K562 (cell line): ENCODE data around the gene ZSWIM8. TPM values are rescaled to one million over a fixed set of nuclear protein-coding genes. Genes with fewer than 3 reads are reported as not detected.

Source experiments
- ATAC-seq: fragments of 200-7000 bp; cut with Tn5 transposase; 3 replicates; pipeline ENCODE4 v1.9.1; 2020; ENCODE audit warnings: moderate library complexity
- BruUV-seq: library from RNA; stranded (reverse); fragments of 400-500 nt; replicated peaks from 2 replicates; lab custom pipeline; 2021; lab: Mats Ljungman, UMichigan
- CTCF ChIA-PET: fragments of 300-600 bp; formaldehyde crosslinking; extraction: SDS; loops from one replicate; lab custom pipeline; 2021; ENCODE audit warnings: low intra/inter-chr PET ratio; lab: Yijun Ruan, JAX
- POLR2A ChIA-PET: fragments of 300-600, 350-650 bp; sonication (Branson Sonifier 250); formaldehyde crosslinking; extraction: SDS; loops from one replicate; lab custom pipeline; 2021; ENCODE audit warnings: antibody characterized with exemption, inconsistent platforms; lab: Yijun Ruan, JAX
- DNase-seq, 4 experiments: peaks; one replicate each; pipeline versions ENCODE4 v3.0.0 to v3.0.0-alpha.2; 2011 to 2018; ENCODE audit warnings: low spot score in 3 of 4, mixed read lengths in 3 of 4; ENCODE audit errors: extremely low read depth in 1 of 4
- FAIRE-seq: peaks from 2 replicates; lab custom pipeline; 2011; peaks lifted over from hg19 to GRCh38; lab: Jason Lieb, UNC
- H2AFZ ChIP-seq: 2 replicates; pipeline ENCODE4 v1.6.0; 2011; ENCODE audit warnings: low read depth, low read length, control low read depth, inconsistent platforms
- H3K27ac ChIP-seq: fragments of 200-600 bp; 3 replicates; pipeline ENCODE4 v1.8.0; 2011; ENCODE audit warnings: low read depth, mild to moderate bottlenecking, control low read depth, inconsistent platforms, low read length, moderate library complexity, mixed read lengths; ENCODE audit errors: extremely low read depth
- H3K27me3 ChIP-seq, 2 experiments: fragments of 300-600 bp in 1 of 2; 2 replicates in 1 of 2; 3 replicates in 1 of 2; pipeline versions ENCODE4 v1.6.0 to v1.8.0; 2011; ENCODE audit warnings: inconsistent platforms in 2 of 2, low read length in 2 of 2, mild to moderate bottlenecking in 1 of 2, mixed read lengths in 1 of 2, moderate library complexity in 1 of 2; ENCODE audit not compliant: control insufficient read depth in 2 of 2, insufficient read depth in 2 of 2
- H3K36me3 ChIP-seq: fragments of 300-600 bp; 3 replicates; pipeline ENCODE4 v1.8.0; 2011; ENCODE audit warnings: mild to moderate bottlenecking, low read length, inconsistent platforms; ENCODE audit not compliant: control insufficient read depth, insufficient read depth
- H3K4me1 ChIP-seq, 2 experiments: fragments of 200-600 bp in 1 of 2; replicated peaks in 1 of 2; 2 replicates in 1 of 2; 3 replicates in 1 of 2; pipeline versions ENCODE4 v1.5.1 to v1.8.0; 2011; ENCODE audit warnings: inconsistent platforms in 2 of 2, low read length in 2 of 2, mild to moderate bottlenecking in 1 of 2, mixed read lengths in 1 of 2, moderate library complexity in 1 of 2; ENCODE audit not compliant: control insufficient read depth in 2 of 2, insufficient read depth in 2 of 2
- H3K4me2 ChIP-seq: 2 replicates; pipeline ENCODE4 v1.6.1; 2011; ENCODE audit warnings: low read length, control low read depth, inconsistent platforms, mixed read lengths; ENCODE audit not compliant: insufficient read depth
- H3K4me3 ChIP-seq: fragments of 200-600 bp; sonication (generic), shearing (Covaris generic); 2 replicates; pipeline ENCODE4 v1.5.1; 2016; ENCODE audit warnings: control low read depth, inconsistent platforms
- H3K79me2 ChIP-seq: fragments of 200-600 bp; 3 replicates; pipeline ENCODE4 v1.8.0; 2011; ENCODE audit warnings: low read length, inconsistent platforms; ENCODE audit not compliant: control insufficient read depth, insufficient read depth
- H3K9ac ChIP-seq, 2 experiments: 2 replicates each; pipeline versions ENCODE4 v1.6.0 to v1.6.1; 2011; ENCODE audit warnings: low read depth in 2 of 2, low read length in 2 of 2, control low read depth in 1 of 2, inconsistent platforms in 1 of 2, mild to moderate bottlenecking in 1 of 2, mixed read lengths in 1 of 2; ENCODE audit not compliant: insufficient read depth in 1 of 2
- H3K9me1 ChIP-seq: one replicate; pipeline ENCODE4 v1.6.0; 2011; ENCODE audit warnings: inconsistent platforms, mild to moderate bottlenecking, low read length, moderate library complexity; ENCODE audit not compliant: control insufficient read depth, insufficient read depth
- H3K9me3 ChIP-seq: replicated peaks from 2 replicates; pipeline ENCODE4 v1.5.1; 2011; ENCODE audit warnings: low read depth, low read length, inconsistent platforms; ENCODE audit not compliant: control insufficient read depth, insufficient read depth
- H4K20me1 ChIP-seq: replicated peaks from 2 replicates; pipeline ENCODE4 v1.6.1; 2011; ENCODE audit warnings: low read length, inconsistent platforms, mixed read lengths; ENCODE audit not compliant: control insufficient read depth, insufficient read depth
- MCM2 ChIP-seq: fragments of 450-650 bp; IDR thresholded peaks from 2 replicates; pipeline ENCODE4 v1.6.1; 2017; ENCODE audit warnings: low read depth, mild to moderate bottlenecking
- NCOA6 ChIP-seq: fragments of 450-650 bp; IDR thresholded peaks from 2 replicates; pipeline ENCODE4 v1.6.1; 2017; ENCODE audit warnings: mild to moderate bottlenecking
- NCOR1 ChIP-seq: fragments of 450-650 bp; IDR thresholded peaks from 2 replicates; pipeline ENCODE4 v1.6.1; 2016; ENCODE audit warnings: mild to moderate bottlenecking, moderate library complexity
- OTX1 ChIP-seq: fragments of 450-650 bp; formaldehyde crosslinking; IDR thresholded peaks from 2 replicates; pipeline ENCODE4 v1.4.0; 2022; ENCODE audit warnings: mild to moderate bottlenecking
- RBM22 ChIP-seq: fragments of 200-400 bp; formaldehyde crosslinking; IDR thresholded peaks from 2 replicates; pipeline ENCODE4 v1.6.1; 2018; ENCODE audit warnings: low read length, low read depth; ENCODE audit not compliant: poor library complexity, severe bottlenecking
- TCF15 ChIP-seq: fragments of 250-450 bp; sonication (Bioruptor Pico); IDR thresholded peaks from 2 replicates; pipeline ENCODE4 v1.8.0; 2022; ENCODE audit warnings: moderate library complexity, mild to moderate bottlenecking, inconsistent platforms
- TCF7L2 ChIP-seq: fragments of 150-350 bp; IDR thresholded peaks from 2 replicates; pipeline ENCODE4 v1.6.1; 2016; ENCODE audit warnings: low read depth, mild to moderate bottlenecking, low read length, moderate library complexity
- THRAP3 ChIP-seq: fragments of 450-650 bp; IDR thresholded peaks from 2 replicates; pipeline ENCODE4 v1.6.1; 2016; ENCODE audit warnings: mild to moderate bottlenecking, inconsistent platforms, borderline replicate concordance
- ZFP1 ChIP-seq: fragments of 450-650 bp; formaldehyde crosslinking; IDR thresholded peaks from 2 replicates; pipeline ENCODE4 v1.4.0; 2020; ENCODE audit warnings: mild to moderate bottlenecking, mixed read lengths
- ZNF232 ChIP-seq: sonication (generic); formaldehyde crosslinking; IDR thresholded peaks from 2 replicates; pipeline ENCODE4 v1.8.0; 2022; ENCODE audit warnings: mild to moderate bottlenecking, missing genetic modification reagents
- WGBS: fragments of 100-300 bp; shearing (Covaris generic); methylation state at CpG from one replicate; pipeline ENCODE4 v1.1.6; 2016; ENCODE audit warnings: low coverage, mixed read lengths; ENCODE audit not compliant: insufficient coverage; ENCODE audit errors: missing lambda C conversion rate; 5-methylcytosine and 5-hydroxymethylcytosine counted together
- in situ Hi-C: fragments of 300-500 bp; cut with MboI; formaldehyde crosslinking; loops from 4 replicates; pipeline ENCODE4 v1.15.0; 2018; ENCODE audit warnings: inconsistent platforms, mixed read lengths
- intact Hi-C: fragments of 100-400 bp; cut with micrococcal nuclease; formaldehyde crosslinking; loops from 2 replicates; pipeline ENCODE4 v1.14.2; 2022
- polyA plus RNA-seq, 8 experiments: library from polyadenylated mRNA; depleted of rRNA in 4 of 8; stranded (reverse) in 5 of 8; unstranded in 3 of 8; fragments of >200 nt; fragmentation: Nextera tagmentation in 2 of 8; fragmentation: Illumina TruSeq in 1 of 8; extraction: Ambion mirVana in 2 of 8; extraction: Trizol in 1 of 8; gene quantifications; 2 replicates each; pipeline versions ENCODE4 v1.2.1 to v1.2.3, GENCODE V29; 2011 to 2014; ENCODE audit warnings: inconsistent platforms in 1 of 8, missing spikeins in 1 of 8
- total RNA-seq, 7 experiments: library from RNA; depleted of rRNA in 6 of 7; stranded (reverse); fragments of >200 nt in 6 of 7; fragmentation: Illumina TruSeq in 2 of 7; extraction: Trizol in 2 of 7; gene quantifications; 2 replicates each; pipeline versions ENCODE4 v1.2.1 to v1.2.3, GENCODE V29; 2011 to 2021; ENCODE audit warnings: low replicate concordance in 1 of 7
- TF ChIP-seq, protein P1 (sequence below): IDR thresholded peaks from 2 replicates; pipeline ENCODE4 v1.6.1; 2012; ENCODE audit warnings: low read depth, low read length, improper control_type of control experiment, borderline replicate concordance

ZSWIM8 gene
- total and polyA plus RNA-seq, 9 of the 15 experiments (the other 6 are each of a cell fraction or from before 2014, with no cell fraction given) = 5.6 to 47.8 (median 26.7) TPM

- H2AFZ ChIP-seq = no peak overlapping the region
- H3K4me3 ChIP-seq = no peak overlapping the region
- no peaks in the 10 kb centered on the region; the same call in 1 of the 2 replicates for H4K20me1 ChIP-seq
- H3K27me3 ChIP-seq = no peaks in the 10 kb centered on the region
- in situ Hi-C loops = no loop called here
- intact Hi-C loops = no loop called here
- no peak overlapping the region for H3K27ac ChIP-seq
- ATAC-seq (no peak), FAIRE-seq (no peak), DNase-seq (no peak)
- H3K4me2 ChIP-seq = no peak overlapping the region
- BruUV-seq = no TSS peak
- H3K9me1 ChIP-seq = no peaks in the 10 kb centered on the region
- peak overlapping the region in 1 of 2 experiments; percentile 33; a peak in 1 of 4 replicates for H3K9ac ChIP-seq
- ChIA-PET POLR2A (interaction anchor here (0.7 kb wide), 1 partner anchor 83 kb away, joined by 3 read pairs; no protein-coding TSS in a partner anchor), CTCF (no interaction called here)
- H3K36me3 ChIP-seq = peaks cover 68% of the 10 kb centered on the region; the same call in 2 of the 3 replicates
- peaks cover 4 to 10% of the 10 kb centered on the region in 2 experiments; a peak in 3 of 5 replicates for H3K4me1 ChIP-seq
- no peaks in the 10 kb centered on the region for H3K9me3 ChIP-seq
- peaks cover 10% of the 10 kb centered on the region for H3K79me2 ChIP-seq
- WGBS = 80% methylated on average over 22 of the region's 22 CpGs
- TF ChIP-seq, protein P1, sequence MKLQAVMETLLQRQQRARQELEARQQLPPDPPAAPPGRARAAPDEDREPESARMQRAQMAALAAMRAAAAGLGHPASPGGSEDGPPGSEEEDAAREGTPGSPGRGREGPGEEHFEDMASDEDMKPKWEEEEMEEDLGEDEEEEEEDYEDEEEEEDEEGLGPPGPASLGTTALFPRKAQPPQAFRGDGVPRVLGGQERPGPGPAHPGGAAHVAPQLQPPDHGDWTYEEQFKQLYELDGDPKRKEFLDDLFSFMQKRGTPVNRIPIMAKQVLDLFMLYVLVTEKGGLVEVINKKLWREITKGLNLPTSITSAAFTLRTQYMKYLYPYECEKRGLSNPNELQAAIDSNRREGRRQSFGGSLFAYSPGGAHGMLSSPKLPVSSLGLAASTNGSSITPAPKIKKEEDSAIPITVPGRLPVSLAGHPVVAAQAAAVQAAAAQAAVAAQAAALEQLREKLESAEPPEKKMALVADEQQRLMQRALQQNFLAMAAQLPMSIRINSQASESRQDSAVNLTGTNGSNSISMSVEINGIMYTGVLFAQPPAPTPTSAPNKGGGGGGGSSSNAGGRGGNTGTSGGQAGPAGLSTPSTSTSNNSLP = no peak
- TF ChIP-seq TCF15 (CRISPR knock-in tag) (no peak), THRAP3 (no peak), ZFP1 (no peak), NCOA6 (no peak), NCOR1 (no peak), MCM2 (no peak), ZNF232 (no peak), OTX1 (no peak), TCF7L2 (no peak), RBM22 (no peak)
These were observed 5.7 kb downstream of the ZSWIM8 start for GRCh38 chr10:73790886-73791625.
